ENCODE measurements around the gene ALOX12.

Gene ALOX12

DNA sequence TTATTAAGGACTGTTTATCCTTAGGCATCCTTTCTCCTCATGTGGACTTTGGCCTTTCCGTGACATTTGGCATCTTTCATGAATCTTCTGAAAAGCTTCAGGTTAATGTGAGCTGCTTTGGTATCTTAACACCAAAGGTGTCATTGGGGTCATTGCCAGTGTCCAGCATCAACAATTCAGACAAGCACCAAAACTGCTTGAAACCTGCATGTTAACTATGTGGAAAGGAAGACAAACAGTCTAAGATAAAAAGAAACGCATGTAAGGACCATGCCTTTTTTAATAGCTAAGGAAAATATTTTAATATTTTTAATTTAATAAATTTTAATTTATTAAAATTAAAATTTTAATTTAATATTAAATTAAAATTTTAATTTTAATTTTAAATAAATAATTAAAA, 7.9 kb downstream of the ALOX12 start:
- no peak overlapping the region for H2BK15ac ChIP-seq (replicated peaks; ENCODE audit: low read depth)
- no peak overlapping the region for H2BK5ac ChIP-seq (ENCODE audit: low read length)
- H3K27ac ChIP-seq (ENCODE audit: low read depth, low read length) = no peak overlapping the region
- no CpG with 5 or more reads among the region's 2 CpGs for WGBS (ENCODE audit: extremely low coverage, insufficient coverage, low lambda C conversion rate)
- no peak overlapping the region for H4K8ac ChIP-seq (ENCODE audit: low read depth, low read length)
- H2BK120ac ChIP-seq (ENCODE audit: low read depth, low read length) = no peak overlapping the region
- H4K5ac ChIP-seq (ENCODE audit: low read length) = no peak overlapping the region
- H2AK5ac ChIP-seq (ENCODE audit: low read length) = no peak overlapping the region
- no peaks in the 10 kb centered on the region for H3K79me2 ChIP-seq (ENCODE audit: control insufficient read depth, insufficient read depth, low read length)
- no peak overlapping the region for H3K4me3 ChIP-seq (ENCODE audit: low read length)
- no peak overlapping the region for H3K56ac ChIP-seq (ENCODE audit: low read length)
- H3K79me1 ChIP-seq (ENCODE audit: low read length) = peaks cover 2% of the 10 kb centered on the region
- DNase-seq = no peak
- peaks cover 3% of the 10 kb centered on the region for H3K36me3 ChIP-seq (ENCODE audit: control insufficient read depth, insufficient read depth, low read length)
- no peak overlapping the region for H3K9ac ChIP-seq (ENCODE audit: low read length)
- H3K4me1 ChIP-seq (ENCODE audit: control insufficient read depth, low read depth, low read length) = no peaks in the 10 kb centered on the region
- H3K4ac ChIP-seq (ENCODE audit: low read depth, low read length) = no peak overlapping the region
- no peak overlapping the region for H3K23ac ChIP-seq (ENCODE audit: low read length)
- no peaks in the 10 kb centered on the region for H3K27me3 ChIP-seq (ENCODE audit: insufficient read depth, low read length, poor library complexity)
- H3K4me2 ChIP-seq (ENCODE audit: low read length) = no peak overlapping the region
- H3K18ac ChIP-seq (ENCODE audit: low read length) = no peak overlapping the region

DNA sequence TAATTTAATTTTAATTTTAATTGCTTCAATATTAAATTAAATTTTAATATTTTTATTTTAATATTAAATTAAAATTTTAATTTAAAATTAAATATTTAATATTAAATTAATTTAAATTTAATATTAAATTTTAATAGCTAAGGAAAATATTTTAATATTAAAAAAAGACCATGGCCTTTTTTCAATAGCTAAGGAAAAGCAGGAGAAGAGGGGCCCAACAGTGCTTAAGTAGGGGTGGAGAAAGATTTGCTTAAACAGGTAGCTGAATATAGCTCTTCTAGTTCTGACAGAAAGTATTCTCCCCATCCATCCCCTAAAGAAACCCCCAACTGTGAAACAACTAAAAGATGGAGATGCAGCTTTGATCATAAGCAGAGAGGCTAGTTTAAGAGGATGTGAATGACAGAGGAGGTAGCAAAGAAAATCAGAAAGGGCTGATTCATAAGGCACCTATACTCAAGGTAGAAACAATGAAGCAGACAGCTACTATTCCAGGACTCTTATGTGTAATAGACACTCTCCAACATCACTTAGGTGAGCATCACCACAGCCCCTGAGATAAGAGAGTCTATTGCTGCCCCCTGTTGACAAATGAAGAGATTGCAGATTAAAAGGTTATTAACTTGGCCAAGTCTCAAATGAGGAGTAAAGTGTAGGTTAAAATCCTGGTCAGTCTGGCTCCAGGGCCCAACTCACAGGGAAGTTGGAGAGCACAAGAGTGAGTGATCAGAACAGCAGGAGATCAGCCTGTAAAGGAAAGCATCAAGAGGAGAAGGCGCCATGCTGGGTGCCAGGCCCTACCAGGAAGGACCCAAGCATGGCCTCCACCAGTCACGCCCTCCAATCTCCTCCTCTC, 8.8 kb downstream of the ALOX12 start:
- H4K5ac ChIP-seq (ENCODE audit: low read length) = no peak overlapping the region
- no peak overlapping the region for H3K4ac ChIP-seq (ENCODE audit: low read depth, low read length)
- no peak overlapping the region for H3K4me3 ChIP-seq (ENCODE audit: low read length)
- H3K23ac ChIP-seq (ENCODE audit: low read length) = no peak overlapping the region
- WGBS (ENCODE audit: extremely low coverage, insufficient coverage, low lambda C conversion rate) = no CpG with 5 or more reads among the region's 2 CpGs
- no peak overlapping the region for H3K18ac ChIP-seq (ENCODE audit: low read length)
- no peak overlapping the region for H3K4me2 ChIP-seq (ENCODE audit: low read length)
- no peak overlapping the region for H3K27ac ChIP-seq (ENCODE audit: low read depth, low read length)
- no peak overlapping the region for H3K9ac ChIP-seq (ENCODE audit: low read length)
- H3K4me1 ChIP-seq (ENCODE audit: control insufficient read depth, low read depth, low read length) = no peaks in the 10 kb centered on the region
- peaks cover 3% of the 10 kb centered on the region for H3K36me3 ChIP-seq (ENCODE audit: control insufficient read depth, insufficient read depth, low read length)
- no peak overlapping the region for H2BK5ac ChIP-seq (ENCODE audit: low read length)
- H3K56ac ChIP-seq (ENCODE audit: low read length) = no peak overlapping the region
- H2BK15ac ChIP-seq (replicated peaks; ENCODE audit: low read depth) = no peak overlapping the region
- no peaks in the 10 kb centered on the region for H3K79me2 ChIP-seq (ENCODE audit: control insufficient read depth, insufficient read depth, low read length)
- no peak overlapping the region for H2AK5ac ChIP-seq (ENCODE audit: low read length)
- H4K8ac ChIP-seq (ENCODE audit: low read depth, low read length) = no peak overlapping the region
- no peaks in the 10 kb centered on the region for H3K27me3 ChIP-seq (ENCODE audit: insufficient read depth, low read length, poor library complexity)
- H2BK120ac ChIP-seq (ENCODE audit: low read depth, low read length) = no peak overlapping the region
- DNase-seq = peak; percentile 82
- peaks cover 3% of the 10 kb centered on the region for H3K79me1 ChIP-seq (ENCODE audit: low read length)

DNA sequence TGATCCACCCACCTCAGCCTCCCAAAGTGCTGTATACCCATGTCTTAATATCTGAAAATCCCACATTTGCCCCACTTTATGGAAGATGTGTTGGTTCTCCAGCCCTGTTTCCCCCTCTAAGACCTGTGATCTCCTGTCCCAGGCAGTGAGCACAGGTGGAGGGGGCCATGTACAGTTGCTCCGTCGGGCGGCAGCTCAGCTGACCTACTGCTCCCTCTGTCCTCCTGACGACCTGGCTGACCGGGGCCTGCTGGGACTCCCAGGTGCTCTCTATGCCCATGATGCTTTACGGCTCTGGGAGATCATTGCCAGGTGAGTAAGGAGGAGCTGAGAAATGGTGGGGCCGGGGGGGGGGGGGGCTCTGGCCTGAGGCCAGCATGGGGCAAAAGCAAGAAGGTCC, 9.9 kb downstream of the ALOX12 start:
- H3K79me2 ChIP-seq (ENCODE audit: control insufficient read depth, insufficient read depth, low read length) = peaks cover 3% of the 10 kb centered on the region
- H3K4me1 ChIP-seq (ENCODE audit: control insufficient read depth, low read depth, low read length) = no peaks in the 10 kb centered on the region
- H4K5ac ChIP-seq (ENCODE audit: low read length) = no peak overlapping the region
- peaks cover 3% of the 10 kb centered on the region for H3K36me3 ChIP-seq (ENCODE audit: control insufficient read depth, insufficient read depth, low read length)
- no peak overlapping the region for H3K56ac ChIP-seq (ENCODE audit: low read length)
- no peak overlapping the region for H3K4me2 ChIP-seq (ENCODE audit: low read length)
- H3K9ac ChIP-seq (ENCODE audit: low read length) = no peak overlapping the region
- DNase-seq = no peak
- H3K18ac ChIP-seq (ENCODE audit: low read length) = no peak overlapping the region
- H3K4ac ChIP-seq (ENCODE audit: low read depth, low read length) = no peak overlapping the region
- H2AK5ac ChIP-seq (ENCODE audit: low read length) = no peak overlapping the region
- no peak overlapping the region for H3K23ac ChIP-seq (ENCODE audit: low read length)
- no peak overlapping the region for H3K27ac ChIP-seq (ENCODE audit: low read depth, low read length)
- no peak overlapping the region for H2BK120ac ChIP-seq (ENCODE audit: low read depth, low read length)
- peaks cover 9% of the 10 kb centered on the region for H3K79me1 ChIP-seq (ENCODE audit: low read length)
- H3K4me3 ChIP-seq (ENCODE audit: low read length) = no peak overlapping the region
- H4K8ac ChIP-seq (ENCODE audit: low read depth, low read length) = no peak overlapping the region
- no peak overlapping the region for H2BK5ac ChIP-seq (ENCODE audit: low read length)
- no peak overlapping the region for H2BK15ac ChIP-seq (replicated peaks; ENCODE audit: low read depth)
- no peaks in the 10 kb centered on the region for H3K27me3 ChIP-seq (ENCODE audit: insufficient read depth, low read length, poor library complexity)
- no CpG with 5 or more reads among the region's 7 CpGs for WGBS (ENCODE audit: extremely low coverage, insufficient coverage, low lambda C conversion rate)

DNA sequence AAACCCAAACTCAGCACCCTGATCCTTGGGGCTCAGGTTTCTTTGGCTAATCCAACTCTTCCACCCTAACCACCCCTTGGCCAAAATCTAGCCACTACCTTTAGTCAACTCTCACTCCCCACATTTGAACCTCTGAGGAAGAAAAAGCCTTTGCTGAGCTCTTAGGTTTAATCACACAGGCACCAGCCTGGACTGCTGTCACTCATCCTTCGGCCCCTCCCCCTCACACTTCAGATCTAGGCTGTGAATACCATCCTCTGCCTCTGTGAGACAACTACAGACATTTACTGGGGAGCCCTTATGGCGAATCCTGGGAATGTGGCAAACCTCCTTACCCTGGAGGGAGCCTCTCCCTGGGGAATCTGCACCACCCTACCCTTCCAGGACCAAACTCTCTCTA, 11.3 kb downstream of the ALOX12 start:
- Histone ChIP-seq H3K4ac (ENCODE audit: low read depth, low read length) (no peak overlapping the region), H3K79me1 (ENCODE audit: low read length) (peaks cover 17% of the 10 kb centered on the region), H3K4me2 (ENCODE audit: low read length) (no peak overlapping the region), H3K4me3 (ENCODE audit: low read length) (no peak overlapping the region), H3K79me2 (ENCODE audit: control insufficient read depth, insufficient read depth, low read length) (peaks cover 14% of the 10 kb centered on the region), H2BK15ac (replicated peaks; ENCODE audit: low read depth) (no peak overlapping the region), H3K9ac (ENCODE audit: low read length) (no peak overlapping the region), H3K27me3 (ENCODE audit: insufficient read depth, low read length, poor library complexity) (no peaks in the 10 kb centered on the region), H3K4me1 (ENCODE audit: control insufficient read depth, low read depth, low read length) (no peaks in the 10 kb centered on the region), H2AK5ac (ENCODE audit: low read length) (no peak overlapping the region), H3K23ac (ENCODE audit: low read length) (no peak overlapping the region), H3K18ac (ENCODE audit: low read length) (no peak overlapping the region), H4K8ac (ENCODE audit: low read depth, low read length) (no peak overlapping the region), H3K27ac (ENCODE audit: low read depth, low read length) (no peak overlapping the region), H3K36me3 (ENCODE audit: control insufficient read depth, insufficient read depth, low read length) (peaks cover 3% of the 10 kb centered on the region), H2BK5ac (ENCODE audit: low read length) (no peak overlapping the region), H4K5ac (ENCODE audit: low read length) (no peak overlapping the region), H3K56ac (ENCODE audit: low read length) (no peak overlapping the region), H2BK120ac (ENCODE audit: low read depth, low read length) (no peak overlapping the region)
- no peak for DNase-seq
- WGBS (ENCODE audit: extremely low coverage, insufficient coverage, low lambda C conversion rate) = no CpG with 5 or more reads among the region's 2 CpGs

DNA sequence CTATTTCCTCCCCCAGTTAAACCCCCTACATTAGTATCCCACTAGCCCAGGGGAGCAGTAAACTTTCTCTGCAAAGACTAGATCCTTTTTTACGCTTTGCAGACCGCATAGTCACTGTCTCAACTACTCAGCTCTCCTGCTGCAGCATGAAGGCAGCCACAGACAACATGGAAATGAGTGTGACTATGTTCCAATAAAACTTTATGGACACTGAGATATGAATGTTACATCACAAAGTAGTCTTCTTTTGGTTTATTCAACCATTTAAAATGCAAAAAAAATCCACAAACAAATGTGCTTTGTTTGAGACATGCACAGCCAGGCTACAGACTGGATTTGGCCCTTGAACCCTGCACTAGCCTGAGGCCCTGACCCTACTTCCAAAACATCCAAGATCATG, 14.7 kb downstream of the ALOX12 start:
- no peaks in the 10 kb centered on the region for H3K27me3 ChIP-seq (ENCODE audit: insufficient read depth, low read length, poor library complexity)
- peaks cover 24% of the 10 kb centered on the region for H3K79me1 ChIP-seq (ENCODE audit: low read length)
- no peak overlapping the region for H4K8ac ChIP-seq (ENCODE audit: low read depth, low read length)
- no peak overlapping the region for H3K23ac ChIP-seq (ENCODE audit: low read length)
- H3K4me1 ChIP-seq (ENCODE audit: control insufficient read depth, low read depth, low read length) = peaks cover 6% of the 10 kb centered on the region
- H3K4ac ChIP-seq (ENCODE audit: low read depth, low read length) = no peak overlapping the region
- H3K56ac ChIP-seq (ENCODE audit: low read length) = no peak overlapping the region
- H2BK5ac ChIP-seq (ENCODE audit: low read length) = no peak overlapping the region
- no peak overlapping the region for H3K18ac ChIP-seq (ENCODE audit: low read length)
- H3K36me3 ChIP-seq (ENCODE audit: control insufficient read depth, insufficient read depth, low read length) = no peaks in the 10 kb centered on the region
- H3K27ac ChIP-seq (ENCODE audit: low read depth, low read length) = no peak overlapping the region
- H2BK15ac ChIP-seq (replicated peaks; ENCODE audit: low read depth) = no peak overlapping the region
- H3K9ac ChIP-seq (ENCODE audit: low read length) = no peak overlapping the region
- DNase-seq = no peak
- no CpG with 5 or more reads among the region's 2 CpGs for WGBS (ENCODE audit: extremely low coverage, insufficient coverage, low lambda C conversion rate)
- H3K4me2 ChIP-seq (ENCODE audit: low read length) = no peak overlapping the region
- peaks cover 23% of the 10 kb centered on the region for H3K79me2 ChIP-seq (ENCODE audit: control insufficient read depth, insufficient read depth, low read length)
- H3K4me3 ChIP-seq (ENCODE audit: low read length) = no peak overlapping the region
- no peak overlapping the region for H4K5ac ChIP-seq (ENCODE audit: low read length)
- no peak overlapping the region for H2AK5ac ChIP-seq (ENCODE audit: low read length)
- no peak overlapping the region for H2BK120ac ChIP-seq (ENCODE audit: low read depth, low read length)

DNA sequence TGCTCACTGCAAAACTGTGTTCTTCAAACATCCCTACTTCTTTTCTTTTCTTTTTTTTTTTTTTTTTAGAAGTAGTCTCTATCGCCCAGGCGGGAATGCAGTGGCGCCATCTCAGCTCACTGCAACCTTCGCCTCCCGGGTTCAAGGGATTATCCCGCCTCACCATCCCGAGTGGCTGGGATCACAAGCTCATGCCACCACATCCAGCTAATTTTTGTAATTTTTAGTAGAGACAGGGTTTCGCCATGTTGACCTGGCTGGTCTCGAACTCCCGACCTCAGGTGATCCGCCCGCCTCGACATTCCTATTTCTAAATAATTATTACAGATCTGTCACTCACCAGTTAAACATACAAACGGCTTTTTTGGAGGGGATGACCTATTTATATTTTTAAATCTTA, 15.6 kb downstream of the ALOX12 start:
- Histone ChIP-seq H3K56ac (ENCODE audit: low read length) (no peak overlapping the region), H3K4me3 (ENCODE audit: low read length) (no peak overlapping the region), H2BK120ac (ENCODE audit: low read depth, low read length) (no peak overlapping the region), H3K9ac (ENCODE audit: low read length) (peak overlapping the region; percentile 95), H2BK15ac (replicated peaks; ENCODE audit: low read depth) (no peak overlapping the region), H3K79me1 (ENCODE audit: low read length) (peaks cover 24% of the 10 kb centered on the region), H3K4me2 (ENCODE audit: low read length) (no peak overlapping the region), H4K5ac (ENCODE audit: low read length) (no peak overlapping the region), H3K79me2 (ENCODE audit: control insufficient read depth, insufficient read depth, low read length) (peaks cover 23% of the 10 kb centered on the region), H3K23ac (ENCODE audit: low read length) (no peak overlapping the region), H3K27me3 (ENCODE audit: insufficient read depth, low read length, poor library complexity) (no peaks in the 10 kb centered on the region), H3K27ac (ENCODE audit: low read depth, low read length) (no peak overlapping the region), H2AK5ac (ENCODE audit: low read length) (no peak overlapping the region), H3K4me1 (ENCODE audit: control insufficient read depth, low read depth, low read length) (peaks cover 6% of the 10 kb centered on the region), H3K36me3 (ENCODE audit: control insufficient read depth, insufficient read depth, low read length) (no peaks in the 10 kb centered on the region), H3K4ac (ENCODE audit: low read depth, low read length) (no peak overlapping the region), H2BK5ac (ENCODE audit: low read length) (no peak overlapping the region), H3K18ac (ENCODE audit: low read length) (no peak overlapping the region), H4K8ac (ENCODE audit: low read depth, low read length) (no peak overlapping the region)
- WGBS (ENCODE audit: extremely low coverage, insufficient coverage, low lambda C conversion rate) = no CpG with 5 or more reads among the region's 14 CpGs
- no peak for DNase-seq
